ENCODE data around the gene LMNTD2. TPM values are rescaled to one million over a fixed set of nuclear protein-coding genes. Genes with fewer than 3 reads are reported as not detected.

Gene LMNTD2
- total RNA-seq: 0.53 and 0.57 TPM in 2 replicates

DNA sequence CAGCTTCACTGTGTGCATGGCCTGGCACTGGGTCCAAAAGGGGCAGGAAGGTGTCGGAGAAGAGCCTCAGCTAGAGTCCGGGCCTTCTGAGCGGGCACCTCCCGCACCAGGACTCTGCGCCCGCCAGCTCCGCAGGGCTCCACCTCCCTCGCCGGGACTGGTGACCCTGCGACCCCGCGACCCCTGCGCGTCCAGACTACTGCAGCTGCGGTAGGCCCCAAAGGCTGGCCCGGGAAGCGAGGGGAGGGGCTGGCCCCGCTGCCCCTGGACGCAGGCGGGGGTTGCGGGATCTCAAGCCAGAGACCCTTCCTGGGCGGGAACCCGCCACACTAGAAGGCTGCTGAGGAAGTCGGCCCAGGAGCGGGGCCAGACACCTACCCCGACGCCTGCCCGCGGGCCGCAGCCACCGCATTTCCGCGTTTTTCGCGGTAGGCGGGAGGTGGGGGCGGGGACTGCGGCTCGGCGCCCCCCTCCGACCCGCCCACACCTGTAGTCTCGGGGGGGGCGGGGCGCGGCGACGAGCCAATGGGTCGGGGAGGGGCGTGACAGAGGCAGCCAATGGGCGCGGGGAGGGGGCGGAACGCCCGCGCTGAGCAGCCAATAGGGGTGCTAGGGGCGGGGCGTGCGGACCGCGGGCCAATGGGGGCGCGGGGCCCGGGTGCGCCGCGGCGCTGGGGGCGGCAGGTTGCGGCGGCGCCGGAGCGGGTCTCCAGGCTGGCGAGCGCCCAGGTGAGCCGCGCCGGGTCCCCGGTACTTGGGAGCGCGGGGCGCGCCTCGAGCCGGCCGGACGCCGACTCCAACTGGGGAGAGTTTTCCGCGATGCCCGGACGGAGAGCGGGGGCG is at the start of gene LMNTD2, which contains the start of gene RASSF7:
TSS of gene LMNTD2 (minus strand) at position 434 of the 843 bp plus-strand sequence. CDS start at position 412, 22 bp downstream.
TSS of gene RASSF7 (plus strand) at position 666 of the 843 bp plus-strand sequence. CDS start 799 bp downstream, outside the sequence.

DNA sequence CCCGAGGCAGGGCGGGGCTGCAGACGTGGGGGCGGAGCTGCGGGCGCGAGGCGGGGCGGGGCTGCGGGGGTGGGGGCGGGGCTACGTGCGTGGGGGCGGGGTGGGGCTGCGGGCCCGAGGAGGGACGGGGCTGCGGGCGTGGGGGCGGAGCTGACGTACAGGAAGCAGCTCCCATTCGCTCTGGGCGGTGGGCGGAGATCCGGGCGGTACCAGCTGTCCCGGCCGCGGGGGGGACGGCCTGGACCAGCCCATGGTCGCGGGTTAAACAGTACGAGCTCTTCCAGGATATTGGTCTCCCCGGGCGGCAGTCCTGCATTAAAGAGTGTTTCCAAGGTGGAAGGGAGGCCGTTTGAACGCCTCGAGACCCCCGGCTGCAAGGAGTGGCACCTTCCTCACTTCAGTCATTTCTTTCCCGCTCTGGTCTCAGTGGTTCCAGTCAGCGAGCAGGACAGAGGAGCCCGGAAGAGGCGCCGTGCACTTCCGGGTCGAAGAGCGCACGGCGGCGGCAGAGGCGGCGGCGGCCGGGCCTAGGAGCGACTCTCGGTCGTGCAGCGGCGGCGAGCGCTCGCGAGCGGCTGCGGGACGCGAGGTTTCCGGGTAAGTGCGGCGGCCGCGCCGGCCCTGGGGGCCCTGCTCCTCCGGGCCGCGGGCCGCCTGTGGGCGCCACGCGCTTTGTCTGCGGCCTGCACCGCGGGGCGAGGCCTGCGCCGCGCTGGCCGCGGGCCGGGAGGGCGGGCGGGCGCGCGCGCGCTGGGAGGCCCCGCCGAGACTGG is 15.6 kb upstream of the LMNTD2 start, which contains the start of gene PHRF1:
TSS of gene PHRF1 (plus strand) at position 475 of the 773 bp plus-strand sequence. CDS start 5,043 bp downstream, outside the sequence.

DNA sequence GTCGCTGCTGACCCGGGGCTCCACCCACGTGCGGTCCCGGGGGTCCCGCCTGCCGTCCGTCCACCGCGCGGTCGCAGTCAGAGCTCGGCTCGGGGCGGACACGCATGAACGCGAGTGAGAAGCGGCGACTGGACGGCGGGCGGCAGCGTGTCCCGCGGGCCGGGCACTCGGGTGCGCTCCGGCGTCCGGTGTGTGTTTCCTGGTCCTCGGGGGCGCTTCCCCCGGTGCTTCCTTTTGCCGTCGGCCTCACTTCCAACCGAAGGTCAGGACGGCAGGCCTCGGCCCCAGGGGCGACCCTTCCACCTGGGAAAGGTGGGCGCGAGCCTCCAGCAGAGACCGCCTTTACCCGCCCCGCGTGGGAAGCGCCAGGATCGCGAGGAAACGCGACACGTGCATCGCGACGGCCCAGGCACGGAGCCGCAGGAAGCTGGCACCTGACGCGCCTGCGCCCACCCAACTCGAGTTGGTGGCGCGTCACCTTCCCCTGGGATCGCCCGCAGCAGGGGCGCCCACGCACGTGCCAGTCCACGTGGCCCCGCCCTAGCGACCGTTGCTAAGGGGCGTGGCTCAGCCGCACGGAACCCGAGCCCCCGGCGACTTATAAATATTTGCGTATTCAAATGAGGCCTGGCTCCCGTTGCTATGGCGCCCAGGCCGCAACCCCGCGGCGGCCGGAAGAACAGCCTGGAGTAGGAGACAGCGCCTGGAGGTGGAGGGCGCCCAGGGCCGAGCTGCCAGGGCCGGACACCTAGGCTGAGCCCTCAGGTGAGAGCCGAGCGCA is 23.5 kb downstream of the LMNTD2 start, which contains the start of gene LRRC56:
TSS of gene LRRC56 (plus strand) at position 687 of the 781 bp plus-strand sequence. CDS start 3,158 bp downstream, outside the sequence.

GRCh38 chr11:535519-536454 is 24.8 kb downstream of the LMNTD2 start, which contains the start of gene HRAS:
Gene HRAS (minus strand): TSS chr11:535576.

GRCh38 chr11:506995-507726 is 53.4 kb downstream of the LMNTD2 start, which contains the start of gene RNH1:
Gene RNH1 (minus strand): TSS chr11:507242. CDS start chr11:502162, 5,080 bp downstream.

Small RNA genes lying within 50 kb of the gene (small RNA-seq; reads per million reads assigned to genes)
- gene MIR210: 40.0 reads per million, percentile 97 among the genes with 10 or more reads in this experiment

Other genes starting within 250 kb of the LMNTD2 start
- 2.5 and 10.0 TPM in 2 replicates for gene IFITM1, start 246.7 kb downstream of the LMNTD2 start, total RNA-seq
- gene IFITM3, start 239.9 kb downstream of the LMNTD2 start, total RNA-seq: 51.2 and 85.8 TPM in 2 replicates
- gene B4GALNT4, start 191.2 kb downstream of the LMNTD2 start, total RNA-seq: 0.86 and 1.1 TPM in 2 replicates
- gene PKP3, start 166.5 kb downstream of the LMNTD2 start, total RNA-seq: 0.07 and 0.13 TPM in 2 replicates
- 27.9 and 32.9 TPM in 2 replicates for gene SIGIRR, start 145.7 kb downstream of the LMNTD2 start, total RNA-seq
- under 0.01 TPM in 1 of 2 replicates, not detected in the other for gene ANO9, start 118.7 kb downstream of the LMNTD2 start, total RNA-seq
- 31.0 and 35.1 TPM in 2 replicates for gene PTDSS2, start 110.5 kb downstream of the LMNTD2 start, total RNA-seq
- 127 and 179 TPM in 2 replicates for gene RNH1, start 53.5 kb downstream of the LMNTD2 start, total RNA-seq
- gene HRAS, start 25.2 kb downstream of the LMNTD2 start, total RNA-seq: 50.8 and 71.9 TPM in 2 replicates
- gene LRRC56, start 23.2 kb downstream of the LMNTD2 start, total RNA-seq: 0.36 and 0.40 TPM in 2 replicates
- gene RASSF7, start 232 bp upstream of the LMNTD2 start, total RNA-seq: 8.4 and 10.7 TPM in 2 replicates
- 34.2 and 37.8 TPM in 2 replicates for gene PHRF1, start 15.7 kb upstream of the LMNTD2 start, total RNA-seq
- 7.1 and 9.7 TPM in 2 replicates for gene IRF7, start 55.2 kb upstream of the LMNTD2 start, total RNA-seq
- not detected in 2 replicates for gene CDHR5, start 64.2 kb upstream of the LMNTD2 start, total RNA-seq
- gene SCT, start 66.4 kb upstream of the LMNTD2 start, total RNA-seq: not detected in 2 replicates
- not detected in 2 replicates for gene DRD4, start 76.5 kb upstream of the LMNTD2 start, total RNA-seq
- 41.0 and 42.6 TPM in 2 replicates for gene DEAF1, start 134.5 kb upstream of the LMNTD2 start, total RNA-seq
- 10.8 and 13.1 TPM in 2 replicates for gene TMEM80, start 135.1 kb upstream of the LMNTD2 start, total RNA-seq
- gene EPS8L2, start 145.5 kb upstream of the LMNTD2 start, total RNA-seq: 2.7 and 2.9 TPM in 2 replicates
- gene TALDO1, start 186.7 kb upstream of the LMNTD2 start, total RNA-seq: 243 and 266 TPM in 2 replicates
- gene GATD1, start 216.7 kb upstream of the LMNTD2 start, total RNA-seq: 38.7 and 52.0 TPM in 2 replicates
- 0.53 and 1.4 TPM in 2 replicates for gene CEND1, start 229.4 kb upstream of the LMNTD2 start, total RNA-seq
- 11.6 and 13.6 TPM in 2 replicates for gene SLC25A22, start 237.5 kb upstream of the LMNTD2 start, total RNA-seq
- 11.1 and 11.3 TPM in 2 replicates for gene PIDD1, start 244.5 kb upstream of the LMNTD2 start, total RNA-seq
- 212 and 248 TPM in 2 replicates for gene RPLP2, start 249.2 kb upstream of the LMNTD2 start, total RNA-seq

All from thoracic aorta endothelial cell (primary cell).